ENCODE measurements around the gene CPE.

DNA sequence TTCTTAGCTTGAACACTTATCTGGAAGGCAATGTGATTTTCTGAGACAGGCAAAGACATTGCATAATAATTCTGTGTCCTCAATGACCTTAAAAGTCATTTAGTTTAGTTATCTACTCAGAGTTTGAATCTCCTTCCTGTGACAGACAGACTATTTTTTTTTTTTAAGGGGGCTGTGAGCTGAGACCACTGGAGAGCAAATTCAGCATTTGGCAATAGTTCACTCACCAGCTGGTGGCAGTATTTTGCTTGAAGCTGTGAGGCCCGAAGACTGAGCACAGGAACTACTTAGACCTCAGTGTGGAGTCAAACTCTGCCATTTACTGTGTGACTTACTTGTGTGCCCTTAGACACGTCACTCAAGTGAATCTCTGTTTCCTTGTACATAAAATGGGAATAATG, 22.9 kb upstream of the CPE start:
- no peak for TF ChIP-seq EP300 (IDR thresholded peaks at IDR 0.05)
- TF ChIP-seq, protein P1, sequence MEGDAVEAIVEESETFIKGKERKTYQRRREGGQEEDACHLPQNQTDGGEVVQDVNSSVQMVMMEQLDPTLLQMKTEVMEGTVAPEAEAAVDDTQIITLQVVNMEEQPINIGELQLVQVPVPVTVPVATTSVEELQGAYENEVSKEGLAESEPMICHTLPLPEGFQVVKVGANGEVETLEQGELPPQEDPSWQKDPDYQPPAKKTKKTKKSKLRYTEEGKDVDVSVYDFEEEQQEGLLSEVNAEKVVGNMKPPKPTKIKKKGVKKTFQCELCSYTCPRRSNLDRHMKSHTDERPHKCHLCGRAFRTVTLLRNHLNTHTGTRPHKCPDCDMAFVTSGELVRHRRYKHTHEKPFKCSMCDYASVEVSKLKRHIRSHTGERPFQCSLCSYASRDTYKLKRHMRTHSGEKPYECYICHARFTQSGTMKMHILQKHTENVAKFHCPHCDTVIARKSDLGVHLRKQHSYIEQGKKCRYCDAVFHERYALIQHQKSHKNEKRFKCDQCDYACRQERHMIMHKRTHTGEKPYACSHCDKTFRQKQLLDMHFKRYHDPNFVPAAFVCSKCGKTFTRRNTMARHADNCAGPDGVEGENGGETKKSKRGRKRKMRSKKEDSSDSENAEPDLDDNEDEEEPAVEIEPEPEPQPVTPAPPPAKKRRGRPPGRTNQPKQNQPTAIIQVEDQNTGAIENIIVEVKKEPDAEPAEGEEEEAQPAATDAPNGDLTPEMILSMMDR (IDR thresholded peaks at IDR 0.05), result no peak
- no peak for TF ChIP-seq POLR2AphosphoS5 (IDR thresholded peaks at IDR 0.05)
- TF ChIP-seq POLR2A (IDR thresholded peaks at IDR 0.05), result no peak

Data from suprapubic skin (tissue), 4 donors.